ENCODE data around the gene CACNA1G. TPM values are rescaled to one million over a fixed set of nuclear protein-coding genes. Genes with fewer than 3 reads are reported as not detected.

Gene CACNA1G
- total and polyA plus RNA-seq, 2 donors from 2014 or later, result 0.06 TPM; not detected in 1

DNA sequence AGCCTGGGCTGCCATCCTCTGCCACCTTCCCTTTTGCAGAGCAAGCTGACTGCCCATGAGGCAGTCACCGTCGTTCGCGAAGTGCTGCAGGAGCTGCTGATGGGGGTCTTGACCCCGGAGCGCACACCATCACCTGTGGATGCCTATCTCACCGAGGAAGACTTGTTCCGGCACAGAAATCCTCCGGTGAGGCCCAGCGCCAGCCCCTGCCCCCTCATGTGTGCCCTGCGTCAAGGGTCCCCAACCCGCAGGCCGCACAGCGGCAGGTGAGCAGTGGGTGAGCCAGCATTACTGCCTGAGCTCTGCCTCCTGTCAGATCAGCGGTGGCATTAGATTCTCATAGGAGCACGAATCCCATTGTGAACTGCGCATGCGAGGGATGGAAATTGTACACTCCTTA is 35.7 kb upstream of the CACNA1G start:
- H3K9me3 ChIP-seq (ENCODE audit: control insufficient read depth in 2 of 3, insufficient read depth in 1 of 3, low read length in 3 of 3), result no peaks in the 10 kb centered on the region
- FAIRE-seq, result no peak
- TF ChIP-seq, protein P1, sequence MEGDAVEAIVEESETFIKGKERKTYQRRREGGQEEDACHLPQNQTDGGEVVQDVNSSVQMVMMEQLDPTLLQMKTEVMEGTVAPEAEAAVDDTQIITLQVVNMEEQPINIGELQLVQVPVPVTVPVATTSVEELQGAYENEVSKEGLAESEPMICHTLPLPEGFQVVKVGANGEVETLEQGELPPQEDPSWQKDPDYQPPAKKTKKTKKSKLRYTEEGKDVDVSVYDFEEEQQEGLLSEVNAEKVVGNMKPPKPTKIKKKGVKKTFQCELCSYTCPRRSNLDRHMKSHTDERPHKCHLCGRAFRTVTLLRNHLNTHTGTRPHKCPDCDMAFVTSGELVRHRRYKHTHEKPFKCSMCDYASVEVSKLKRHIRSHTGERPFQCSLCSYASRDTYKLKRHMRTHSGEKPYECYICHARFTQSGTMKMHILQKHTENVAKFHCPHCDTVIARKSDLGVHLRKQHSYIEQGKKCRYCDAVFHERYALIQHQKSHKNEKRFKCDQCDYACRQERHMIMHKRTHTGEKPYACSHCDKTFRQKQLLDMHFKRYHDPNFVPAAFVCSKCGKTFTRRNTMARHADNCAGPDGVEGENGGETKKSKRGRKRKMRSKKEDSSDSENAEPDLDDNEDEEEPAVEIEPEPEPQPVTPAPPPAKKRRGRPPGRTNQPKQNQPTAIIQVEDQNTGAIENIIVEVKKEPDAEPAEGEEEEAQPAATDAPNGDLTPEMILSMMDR (IDR thresholded peaks at IDR 0.05; ENCODE audit: borderline replicate concordance, extremely low read depth, insufficient read depth), result no peak
- no peaks in the 10 kb centered on the region for H3K27me3 ChIP-seq (ENCODE audit: control insufficient read depth, insufficient read depth, low read length)
- H3K36me3 ChIP-seq (ENCODE audit: control insufficient read depth in 2 of 3, insufficient read depth in 3 of 3, low read length in 3 of 3), result no peaks in the 10 kb centered on the region
- no peaks in the 10 kb centered on the region for H3K4me1 ChIP-seq (ENCODE audit: control insufficient read depth in 2 of 3, insufficient read depth in 2 of 3, low read depth in 1 of 3, low read length in 3 of 3)
- H3K9ac ChIP-seq (ENCODE audit: low read length in 3 of 3), result no peak overlapping the region
- H3K4me3 ChIP-seq (ENCODE audit: low read length in 3 of 3), result no peak overlapping the region
- DNase-seq, result no peak
- no peak overlapping the region for H3K27ac ChIP-seq (ENCODE audit: low read depth in 2 of 2, low read length in 2 of 2)
- intact Hi-C loops (cut with DNase I), result no loop called here

GRCh38 chr17:50527155-50527762 is 33.3 kb upstream of the CACNA1G start:
- peaks cover 0 to 10% (median 9%) of the 10 kb centered on the region in 3 donors for H3K4me1 ChIP-seq (ENCODE audit: control insufficient read depth in 2 of 3, insufficient read depth in 2 of 3, low read depth in 1 of 3, low read length in 3 of 3)
- H3K4me3 ChIP-seq (ENCODE audit: low read length in 3 of 3), result no peak overlapping the region
- H3K27me3 ChIP-seq (ENCODE audit: control insufficient read depth, insufficient read depth, low read length), result no peaks in the 10 kb centered on the region
- H3K36me3 ChIP-seq (ENCODE audit: control insufficient read depth in 2 of 3, insufficient read depth in 3 of 3, low read length in 3 of 3), result no peaks in the 10 kb centered on the region
- DNase-seq (peak in 1 of 5 donors; percentile 53), FAIRE-seq (no peak)
- TF ChIP-seq, protein P1 (IDR thresholded peaks at IDR 0.05; ENCODE audit: borderline replicate concordance, extremely low read depth, insufficient read depth), result no peak
- intact Hi-C loops (cut with DNase I), result no loop called here
- H3K9me3 ChIP-seq (ENCODE audit: control insufficient read depth in 2 of 3, insufficient read depth in 1 of 3, low read length in 3 of 3), result no peaks in the 10 kb centered on the region
- no peak overlapping the region for H3K9ac ChIP-seq (ENCODE audit: low read length in 3 of 3)
- H3K27ac ChIP-seq (ENCODE audit: low read depth in 2 of 2, low read length in 2 of 2), result no peak overlapping the region

GRCh38 chr17:50527949-50528474 is 32.5 kb upstream of the CACNA1G start:
- Histone ChIP-seq H3K9me3 (ENCODE audit: control insufficient read depth in 2 of 3, insufficient read depth in 1 of 3, low read length in 3 of 3) (no peaks in the 10 kb centered on the region), H3K27ac (ENCODE audit: low read depth in 2 of 2, low read length in 2 of 2) (no peak overlapping the region), H3K9ac (ENCODE audit: low read length in 3 of 3) (no peak overlapping the region), H3K4me1 (ENCODE audit: control insufficient read depth in 2 of 3, insufficient read depth in 2 of 3, low read depth in 1 of 3, low read length in 3 of 3) (peaks cover 0 to 12% (median 9%) of the 10 kb centered on the region in 3 donors), H3K27me3 (ENCODE audit: control insufficient read depth, insufficient read depth, low read length) (no peaks in the 10 kb centered on the region), H3K4me3 (ENCODE audit: low read length in 3 of 3) (no peak overlapping the region), H3K36me3 (ENCODE audit: control insufficient read depth in 2 of 3, insufficient read depth in 3 of 3, low read length in 3 of 3) (no peaks in the 10 kb centered on the region)
- FAIRE-seq (no peak), DNase-seq (no peak)
- intact Hi-C loops (cut with DNase I), result no loop called here
- TF ChIP-seq, protein P1 (IDR thresholded peaks at IDR 0.05; ENCODE audit: borderline replicate concordance, extremely low read depth, insufficient read depth), result no peak

Data from kidney (tissue), 14 donors.